ENCODE data around the gene C20orf144. TPM values are rescaled to one million over a fixed set of nuclear protein-coding genes. Genes with fewer than 3 reads are reported as not detected.

Gene C20orf144
- total and polyA plus RNA-seq, 9 of the 15 experiments (the other 6 are each of a cell fraction or from before 2014, with no cell fraction given), result 0.04 to 0.23 (median 0.11) TPM; not detected in 2

- TF ChIP-seq KAT7 (CRISPR knock-in tag; IDR thresholded peaks at IDR 0.05; ENCODE audit: borderline replicate concordance) (no peak), ZNF282 (CRISPR knock-in tag; IDR thresholded peaks at IDR 0.05) (no peak), EP300 (IDR thresholded peaks at IDR 0.05; ENCODE audit: low read length) (peak; percentile 12; the same call in 1 of the 2 replicates), ZNF274 (IDR thresholded peaks at IDR 0.05; ENCODE audit: borderline replicate concordance, low read depth, low read length) (no peak), LCOR (CRISPR knock-in tag; IDR thresholded peaks at IDR 0.05) (peak; percentile 35; the same call in 1 of the 2 replicates), DMBX1 (CRISPR knock-in tag; IDR thresholded peaks at IDR 0.05; ENCODE audit: borderline replicate concordance) (no peak), CCNT2 (IDR thresholded peaks at IDR 0.05; ENCODE audit: borderline replicate concordance, extremely low read depth, insufficient read length, low read depth, low read length) (peak; percentile 26), USF1 (CRISPR knock-in tag; IDR thresholded peaks at IDR 0.05) (peak; percentile 33), NR4A1 (CRISPR knock-in tag; IDR thresholded peaks at IDR 0.05) (no peak), NR4A1 (tag; IDR thresholded peaks at IDR 0.05) (no peak), ADNP (tag; IDR thresholded peaks at IDR 0.05) (no peak), GABPA (tag; conservative IDR thresholded peaks at IDR 0.05; ENCODE audit: low read depth) (peak; percentile 42), EWSR1 (IDR thresholded peaks at IDR 0.05; ENCODE audit: borderline replicate concordance, low read depth, partially characterized antibody) (no peak), NR3C1 (CRISPR knock-in tag; IDR thresholded peaks at IDR 0.05) (no peak), ZNF41 (CRISPR knock-in tag; conservative IDR thresholded peaks at IDR 0.05) (no peak), KLF13 (tag; IDR thresholded peaks at IDR 0.05; ENCODE audit: borderline replicate concordance, low read depth) (no peak)
- TF ChIP-seq, protein P1, sequence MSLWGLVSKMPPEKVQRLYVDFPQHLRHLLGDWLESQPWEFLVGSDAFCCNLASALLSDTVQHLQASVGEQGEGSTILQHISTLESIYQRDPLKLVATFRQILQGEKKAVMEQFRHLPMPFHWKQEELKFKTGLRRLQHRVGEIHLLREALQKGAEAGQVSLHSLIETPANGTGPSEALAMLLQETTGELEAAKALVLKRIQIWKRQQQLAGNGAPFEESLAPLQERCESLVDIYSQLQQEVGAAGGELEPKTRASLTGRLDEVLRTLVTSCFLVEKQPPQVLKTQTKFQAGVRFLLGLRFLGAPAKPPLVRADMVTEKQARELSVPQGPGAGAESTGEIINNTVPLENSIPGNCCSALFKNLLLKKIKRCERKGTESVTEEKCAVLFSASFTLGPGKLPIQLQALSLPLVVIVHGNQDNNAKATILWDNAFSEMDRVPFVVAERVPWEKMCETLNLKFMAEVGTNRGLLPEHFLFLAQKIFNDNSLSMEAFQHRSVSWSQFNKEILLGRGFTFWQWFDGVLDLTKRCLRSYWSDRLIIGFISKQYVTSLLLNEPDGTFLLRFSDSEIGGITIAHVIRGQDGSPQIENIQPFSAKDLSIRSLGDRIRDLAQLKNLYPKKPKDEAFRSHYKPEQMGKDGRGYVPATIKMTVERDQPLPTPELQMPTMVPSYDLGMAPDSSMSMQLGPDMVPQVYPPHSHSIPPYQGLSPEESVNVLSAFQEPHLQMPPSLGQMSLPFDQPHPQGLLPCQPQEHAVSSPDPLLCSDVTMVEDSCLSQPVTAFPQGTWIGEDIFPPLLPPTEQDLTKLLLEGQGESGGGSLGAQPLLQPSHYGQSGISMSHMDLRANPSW (CRISPR knock-in tag; IDR thresholded peaks at IDR 0.05), result 0 out of 2 replicates have a peak, but pooled peaks have one; percentile 48
- TF ChIP-seq, protein P2, sequence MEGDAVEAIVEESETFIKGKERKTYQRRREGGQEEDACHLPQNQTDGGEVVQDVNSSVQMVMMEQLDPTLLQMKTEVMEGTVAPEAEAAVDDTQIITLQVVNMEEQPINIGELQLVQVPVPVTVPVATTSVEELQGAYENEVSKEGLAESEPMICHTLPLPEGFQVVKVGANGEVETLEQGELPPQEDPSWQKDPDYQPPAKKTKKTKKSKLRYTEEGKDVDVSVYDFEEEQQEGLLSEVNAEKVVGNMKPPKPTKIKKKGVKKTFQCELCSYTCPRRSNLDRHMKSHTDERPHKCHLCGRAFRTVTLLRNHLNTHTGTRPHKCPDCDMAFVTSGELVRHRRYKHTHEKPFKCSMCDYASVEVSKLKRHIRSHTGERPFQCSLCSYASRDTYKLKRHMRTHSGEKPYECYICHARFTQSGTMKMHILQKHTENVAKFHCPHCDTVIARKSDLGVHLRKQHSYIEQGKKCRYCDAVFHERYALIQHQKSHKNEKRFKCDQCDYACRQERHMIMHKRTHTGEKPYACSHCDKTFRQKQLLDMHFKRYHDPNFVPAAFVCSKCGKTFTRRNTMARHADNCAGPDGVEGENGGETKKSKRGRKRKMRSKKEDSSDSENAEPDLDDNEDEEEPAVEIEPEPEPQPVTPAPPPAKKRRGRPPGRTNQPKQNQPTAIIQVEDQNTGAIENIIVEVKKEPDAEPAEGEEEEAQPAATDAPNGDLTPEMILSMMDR (IDR thresholded peaks at IDR 0.05 in 2 of 3, conservative IDR thresholded peaks at IDR 0.05 in 1 of 3; ENCODE audit: insufficient read depth in 2 of 3, low read depth in 1 of 3, low read length in 3 of 3), result peak; percentile 56 to 67 (median 61); a peak in 5 of 6 replicates
- TF ChIP-seq, protein P3, sequence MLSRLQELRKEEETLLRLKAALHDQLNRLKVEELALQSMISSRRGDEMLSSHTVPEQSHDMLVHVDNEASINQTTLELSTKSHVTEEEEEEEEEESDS (CRISPR knock-in tag; IDR thresholded peaks at IDR 0.05), result no peak
- TF ChIP-seq, protein P4, sequence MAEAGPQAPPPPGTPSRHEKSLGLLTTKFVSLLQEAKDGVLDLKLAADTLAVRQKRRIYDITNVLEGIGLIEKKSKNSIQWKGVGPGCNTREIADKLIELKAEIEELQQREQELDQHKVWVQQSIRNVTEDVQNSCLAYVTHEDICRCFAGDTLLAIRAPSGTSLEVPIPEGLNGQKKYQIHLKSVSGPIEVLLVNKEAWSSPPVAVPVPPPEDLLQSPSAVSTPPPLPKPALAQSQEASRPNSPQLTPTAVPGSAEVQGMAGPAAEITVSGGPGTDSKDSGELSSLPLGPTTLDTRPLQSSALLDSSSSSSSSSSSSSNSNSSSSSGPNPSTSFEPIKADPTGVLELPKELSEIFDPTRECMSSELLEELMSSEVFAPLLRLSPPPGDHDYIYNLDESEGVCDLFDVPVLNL (CRISPR knock-in tag; IDR thresholded peaks at IDR 0.05; ENCODE audit: low read depth), result no peak
Observed at GRCh38 chr20:33666293-33667244, 4.4 kb downstream of the C20orf144 start, which contains the start of gene ACTL10 (continued).

Measured in K562 (cell line).